ENCODE results near the gene ZNF70.

DNA sequence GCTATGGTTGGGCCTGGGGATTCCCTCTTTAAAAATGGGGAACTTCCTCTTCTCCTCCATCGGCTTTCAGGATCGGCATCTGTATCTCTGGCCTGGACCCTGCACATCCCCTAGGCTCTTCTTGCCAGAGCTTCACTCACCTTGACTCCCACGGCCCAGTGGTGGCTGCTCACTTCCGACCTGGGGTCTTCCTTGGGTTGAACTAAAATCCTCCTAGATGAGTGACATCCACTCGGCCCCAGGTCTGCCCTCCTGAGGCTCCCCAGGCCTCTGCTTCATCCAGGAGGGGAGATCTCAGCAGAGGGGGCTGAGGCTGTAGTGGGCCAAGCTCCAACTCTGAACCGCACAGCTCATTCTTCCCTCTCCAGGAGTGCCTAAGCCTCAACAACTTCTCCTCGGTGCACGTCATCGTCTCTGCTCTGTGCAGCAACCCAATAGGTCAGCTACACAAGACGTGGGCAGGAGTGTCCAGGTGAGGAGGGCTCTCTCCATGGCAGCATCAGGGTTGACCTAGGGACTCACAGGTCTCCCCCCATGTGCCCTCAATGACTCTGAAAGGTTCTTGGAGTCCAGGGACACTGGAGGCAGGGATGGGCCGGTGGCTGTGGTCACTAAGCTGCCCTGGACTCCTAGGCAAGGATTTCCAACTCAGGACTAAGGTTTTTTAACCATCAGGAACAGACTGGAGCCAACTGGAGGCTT lies 56.8 kb downstream of the ZNF70 start:
- TF ChIP-seq, protein P1, sequence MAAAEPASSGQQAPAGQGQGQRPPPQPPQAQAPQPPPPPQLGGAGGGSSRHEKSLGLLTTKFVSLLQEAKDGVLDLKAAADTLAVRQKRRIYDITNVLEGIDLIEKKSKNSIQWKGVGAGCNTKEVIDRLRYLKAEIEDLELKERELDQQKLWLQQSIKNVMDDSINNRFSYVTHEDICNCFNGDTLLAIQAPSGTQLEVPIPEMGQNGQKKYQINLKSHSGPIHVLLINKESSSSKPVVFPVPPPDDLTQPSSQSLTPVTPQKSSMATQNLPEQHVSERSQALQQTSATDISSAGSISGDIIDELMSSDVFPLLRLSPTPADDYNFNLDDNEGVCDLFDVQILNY (CRISPR knock-in tag; IDR thresholded peaks at IDR 0.05) = no peak
- TF ChIP-seq SETDB1 (IDR thresholded peaks at IDR 0.05; ENCODE audit: low read length) (no peak), ETV6 (IDR thresholded peaks at IDR 0.05; ENCODE audit: borderline replicate concordance in 1 of 2, low read depth in 2 of 2, low read length in 1 of 2) (no peak), ETV6 (CRISPR knock-in tag; IDR thresholded peaks at IDR 0.05; ENCODE audit: borderline replicate concordance) (no peak), FOXJ3 (CRISPR knock-in tag; IDR thresholded peaks at IDR 0.05) (no peak), ZNF311 (CRISPR knock-in tag; IDR thresholded peaks at IDR 0.05) (no peak)
- TF ChIP-seq, protein P2, sequence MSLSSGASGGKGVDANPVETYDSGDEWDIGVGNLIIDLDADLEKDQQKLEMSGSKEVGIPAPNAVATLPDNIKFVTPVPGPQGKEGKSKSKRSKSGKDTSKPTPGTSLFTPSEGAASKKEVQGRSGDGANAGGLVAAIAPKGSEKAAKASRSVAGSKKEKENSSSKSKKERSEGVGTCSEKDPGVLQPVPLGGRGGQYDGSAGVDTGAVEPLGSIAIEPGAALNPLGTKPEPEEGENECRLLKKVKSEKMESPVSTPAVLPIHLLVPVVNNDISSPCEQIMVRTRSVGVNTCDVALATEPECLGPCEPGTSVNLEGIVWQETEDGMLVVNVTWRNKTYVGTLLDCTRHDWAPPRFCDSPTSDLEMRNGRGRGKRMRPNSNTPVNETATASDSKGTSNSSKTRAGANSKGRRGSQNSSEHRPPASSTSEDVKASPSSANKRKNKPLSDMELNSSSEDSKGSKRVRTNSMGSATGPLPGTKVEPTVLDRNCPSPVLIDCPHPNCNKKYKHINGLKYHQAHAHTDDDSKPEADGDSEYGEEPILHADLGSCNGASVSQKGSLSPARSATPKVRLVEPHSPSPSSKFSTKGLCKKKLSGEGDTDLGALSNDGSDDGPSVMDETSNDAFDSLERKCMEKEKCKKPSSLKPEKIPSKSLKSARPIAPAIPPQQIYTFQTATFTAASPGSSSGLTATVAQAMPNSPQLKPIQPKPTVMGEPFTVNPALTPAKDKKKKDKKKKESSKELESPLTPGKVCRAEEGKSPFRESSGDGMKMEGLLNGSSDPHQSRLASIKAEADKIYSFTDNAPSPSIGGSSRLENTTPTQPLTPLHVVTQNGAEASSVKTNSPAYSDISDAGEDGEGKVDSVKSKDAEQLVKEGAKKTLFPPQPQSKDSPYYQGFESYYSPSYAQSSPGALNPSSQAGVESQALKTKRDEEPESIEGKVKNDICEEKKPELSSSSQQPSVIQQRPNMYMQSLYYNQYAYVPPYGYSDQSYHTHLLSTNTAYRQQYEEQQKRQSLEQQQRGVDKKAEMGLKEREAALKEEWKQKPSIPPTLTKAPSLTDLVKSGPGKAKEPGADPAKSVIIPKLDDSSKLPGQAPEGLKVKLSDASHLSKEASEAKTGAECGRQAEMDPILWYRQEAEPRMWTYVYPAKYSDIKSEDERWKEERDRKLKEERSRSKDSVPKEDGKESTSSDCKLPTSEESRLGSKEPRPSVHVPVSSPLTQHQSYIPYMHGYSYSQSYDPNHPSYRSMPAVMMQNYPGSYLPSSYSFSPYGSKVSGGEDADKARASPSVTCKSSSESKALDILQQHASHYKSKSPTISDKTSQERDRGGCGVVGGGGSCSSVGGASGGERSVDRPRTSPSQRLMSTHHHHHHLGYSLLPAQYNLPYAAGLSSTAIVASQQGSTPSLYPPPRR (CRISPR knock-in tag; IDR thresholded peaks at IDR 0.05; ENCODE audit: borderline replicate concordance) = no peak

Measured in K562 (cell line).